ENCODE data around the gene CCDC7. TPM values are rescaled to one million over a fixed set of nuclear protein-coding genes. Genes with fewer than 3 reads are reported as not detected.

CCDC7 gene
- total RNA-seq, 1 donor from 2014 or later: 2.3 TPM

DNA sequence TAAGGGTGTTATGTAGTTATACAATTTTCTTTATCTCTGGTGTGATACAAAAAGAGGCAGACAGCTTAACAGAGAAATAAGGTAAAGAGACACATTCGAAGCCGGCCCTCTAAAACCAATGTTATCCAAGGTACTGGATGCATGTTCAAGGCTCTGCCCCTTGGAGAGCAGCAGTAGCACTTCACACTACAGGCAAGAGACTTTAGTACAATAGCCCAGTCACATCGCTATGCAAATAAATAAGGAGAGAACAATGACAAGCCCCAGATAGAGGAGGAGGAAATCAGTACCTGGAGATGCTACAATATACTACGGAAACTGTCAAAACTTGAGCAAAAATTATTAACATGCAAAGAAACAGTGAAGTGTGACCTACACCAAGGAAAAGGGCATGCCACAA is 401.0 kb downstream of the CCDC7 start:
- DNase-seq (ENCODE audit: low read depth) (no peak), FAIRE-seq (no peak)
- Mint-ChIP-seq H3K27ac (ENCODE audit: unreplicated experiment) (no peak overlapping the region), H3K27me3 (ENCODE audit: low read depth, unreplicated experiment) (no peaks in the 10 kb centered on the region), H3K36me3 (ENCODE audit: low read depth, unreplicated experiment) (no peaks in the 10 kb centered on the region), H3K9me3 (ENCODE audit: unreplicated experiment) (no peaks in the 10 kb centered on the region), H3K4me1 (ENCODE audit: low read depth, unreplicated experiment) (no peaks in the 10 kb centered on the region), H3K4me3 (ENCODE audit: unreplicated experiment) (no peak overlapping the region)
- Histone ChIP-seq H3K27me3 (ENCODE audit: insufficient read depth, low read length) (no peaks in the 10 kb centered on the region), H2AFZ (ENCODE audit: low read depth, low read length) (no peak overlapping the region), H3K79me2 (ENCODE audit: insufficient read depth, low read length) (no peaks in the 10 kb centered on the region), H4K20me1 (ENCODE audit: insufficient read depth, low read length) (no peaks in the 10 kb centered on the region), H3K36me3 (ENCODE audit: insufficient read depth, low read length) (no peaks in the 10 kb centered on the region), H3K4me2 (ENCODE audit: low read length) (no peak overlapping the region), H3K9ac (ENCODE audit: low read length) (no peak overlapping the region), H3K4me3 (ENCODE audit: insufficient read depth, low read depth, low read length) (no peak overlapping the region), H3K4me1 (ENCODE audit: insufficient read depth, low read length) (no peaks in the 10 kb centered on the region), H3K9me3 (ENCODE audit: insufficient read depth, low read depth, low read length) (no peaks in the 10 kb centered on the region), H3K27ac (ENCODE audit: low read depth, low read length) (no peak overlapping the region)
- TF ChIP-seq EZH2 (IDR thresholded peaks at IDR 0.05; ENCODE audit: insufficient read depth, low read length): no peak
- TF ChIP-seq, protein P1, sequence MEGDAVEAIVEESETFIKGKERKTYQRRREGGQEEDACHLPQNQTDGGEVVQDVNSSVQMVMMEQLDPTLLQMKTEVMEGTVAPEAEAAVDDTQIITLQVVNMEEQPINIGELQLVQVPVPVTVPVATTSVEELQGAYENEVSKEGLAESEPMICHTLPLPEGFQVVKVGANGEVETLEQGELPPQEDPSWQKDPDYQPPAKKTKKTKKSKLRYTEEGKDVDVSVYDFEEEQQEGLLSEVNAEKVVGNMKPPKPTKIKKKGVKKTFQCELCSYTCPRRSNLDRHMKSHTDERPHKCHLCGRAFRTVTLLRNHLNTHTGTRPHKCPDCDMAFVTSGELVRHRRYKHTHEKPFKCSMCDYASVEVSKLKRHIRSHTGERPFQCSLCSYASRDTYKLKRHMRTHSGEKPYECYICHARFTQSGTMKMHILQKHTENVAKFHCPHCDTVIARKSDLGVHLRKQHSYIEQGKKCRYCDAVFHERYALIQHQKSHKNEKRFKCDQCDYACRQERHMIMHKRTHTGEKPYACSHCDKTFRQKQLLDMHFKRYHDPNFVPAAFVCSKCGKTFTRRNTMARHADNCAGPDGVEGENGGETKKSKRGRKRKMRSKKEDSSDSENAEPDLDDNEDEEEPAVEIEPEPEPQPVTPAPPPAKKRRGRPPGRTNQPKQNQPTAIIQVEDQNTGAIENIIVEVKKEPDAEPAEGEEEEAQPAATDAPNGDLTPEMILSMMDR (IDR thresholded peaks at IDR 0.05; ENCODE audit: insufficient read depth, low read depth, low read length): no peak

DNA sequence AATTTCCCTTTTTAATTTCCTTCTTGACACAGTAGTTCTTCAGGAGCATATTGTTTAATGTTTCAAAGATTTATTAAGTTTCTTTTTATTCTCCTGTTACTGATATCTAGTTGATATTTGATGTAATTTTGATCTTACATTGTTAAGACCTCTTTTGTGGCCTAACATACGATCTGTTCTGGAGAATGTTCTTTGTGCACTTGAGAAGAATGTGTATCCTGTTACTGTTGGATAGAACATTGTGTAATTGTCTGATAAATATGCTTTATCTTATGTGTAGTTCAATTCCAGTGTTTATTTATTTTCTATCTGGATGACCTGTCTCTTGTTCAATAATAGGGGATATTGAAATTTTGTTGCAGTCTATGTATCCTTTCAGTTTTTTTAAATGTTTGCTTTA is 405.4 kb downstream of the CCDC7 start:
- no peak overlapping the region for H3K4me3 ChIP-seq (ENCODE audit: insufficient read depth, low read depth, low read length)
- Mint-ChIP-seq H3K9me3 (ENCODE audit: unreplicated experiment) (no peaks in the 10 kb centered on the region), H3K27ac (ENCODE audit: unreplicated experiment) (no peak overlapping the region), H3K36me3 (ENCODE audit: low read depth, unreplicated experiment) (no peaks in the 10 kb centered on the region), H3K4me3 (ENCODE audit: unreplicated experiment) (no peak overlapping the region), H3K27me3 (ENCODE audit: low read depth, unreplicated experiment) (no peaks in the 10 kb centered on the region), H3K4me1 (ENCODE audit: low read depth, unreplicated experiment) (no peaks in the 10 kb centered on the region)
- no peaks in the 10 kb centered on the region for H4K20me1 ChIP-seq (ENCODE audit: insufficient read depth, low read length)
- no peak overlapping the region for H3K9ac ChIP-seq (ENCODE audit: low read length)
- H3K36me3 ChIP-seq (ENCODE audit: insufficient read depth, low read length): no peaks in the 10 kb centered on the region
- no peak overlapping the region for H3K27ac ChIP-seq (ENCODE audit: low read depth, low read length)
- TF ChIP-seq, protein P1 (IDR thresholded peaks at IDR 0.05; ENCODE audit: insufficient read depth, low read depth, low read length): no peak
- no peak for TF ChIP-seq EZH2 (IDR thresholded peaks at IDR 0.05; ENCODE audit: insufficient read depth, low read length)
- FAIRE-seq (no peak), DNase-seq (ENCODE audit: low read depth) (no peak)
- H3K4me2 ChIP-seq (ENCODE audit: low read length): no peak overlapping the region
- no peaks in the 10 kb centered on the region for H3K4me1 ChIP-seq (ENCODE audit: insufficient read depth, low read length)
- no peak overlapping the region for H2AFZ ChIP-seq (ENCODE audit: low read depth, low read length)
- no peaks in the 10 kb centered on the region for H3K9me3 ChIP-seq (ENCODE audit: insufficient read depth, low read depth, low read length)
- H3K79me2 ChIP-seq (ENCODE audit: insufficient read depth, low read length): no peaks in the 10 kb centered on the region
- H3K27me3 ChIP-seq (ENCODE audit: insufficient read depth, low read length): no peaks in the 10 kb centered on the region

DNA sequence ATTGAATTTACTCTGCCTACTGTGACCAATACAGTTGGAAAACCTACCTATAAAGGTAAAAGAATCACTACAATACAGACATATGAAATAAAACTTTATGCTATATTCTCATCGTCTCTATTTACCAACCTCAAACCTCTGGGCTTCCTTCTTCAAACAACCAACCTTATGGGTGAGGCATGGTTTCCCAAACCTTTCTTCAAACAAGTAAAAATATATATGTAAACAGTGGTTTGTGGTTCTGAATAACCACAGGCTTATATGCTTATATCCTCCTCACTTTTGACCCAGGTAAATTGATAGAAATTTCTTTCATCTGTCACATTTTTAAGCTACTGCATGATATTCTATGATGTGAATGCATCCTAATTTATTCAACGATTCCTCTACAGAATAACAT is 408.5 kb downstream of the CCDC7 start:
- no peaks in the 10 kb centered on the region for H3K36me3 Mint-ChIP-seq (ENCODE audit: low read depth, unreplicated experiment)
- Histone ChIP-seq H3K9me3 (ENCODE audit: insufficient read depth, low read depth, low read length) (no peaks in the 10 kb centered on the region), H3K4me2 (ENCODE audit: low read length) (no peak overlapping the region), H3K27me3 (ENCODE audit: insufficient read depth, low read length) (no peaks in the 10 kb centered on the region), H3K79me2 (ENCODE audit: insufficient read depth, low read length) (no peaks in the 10 kb centered on the region), H2AFZ (ENCODE audit: low read depth, low read length) (no peak overlapping the region), H3K4me1 (ENCODE audit: insufficient read depth, low read length) (no peaks in the 10 kb centered on the region), H3K36me3 (ENCODE audit: insufficient read depth, low read length) (no peaks in the 10 kb centered on the region), H3K27ac (ENCODE audit: low read depth, low read length) (no peak overlapping the region), H4K20me1 (ENCODE audit: insufficient read depth, low read length) (no peaks in the 10 kb centered on the region), H3K9ac (ENCODE audit: low read length) (no peak overlapping the region), H3K4me3 (ENCODE audit: insufficient read depth, low read depth, low read length) (no peak overlapping the region)
- peaks cover 3% of the 10 kb centered on the region for H3K9me3 Mint-ChIP-seq (ENCODE audit: unreplicated experiment)
- TF ChIP-seq EZH2 (IDR thresholded peaks at IDR 0.05; ENCODE audit: insufficient read depth, low read length): no peak
- TF ChIP-seq, protein P1 (IDR thresholded peaks at IDR 0.05; ENCODE audit: insufficient read depth, low read depth, low read length): no peak
- no peak for FAIRE-seq
- no peak overlapping the region for H3K4me3 Mint-ChIP-seq (ENCODE audit: unreplicated experiment)
- H3K27ac Mint-ChIP-seq (ENCODE audit: unreplicated experiment): no peak overlapping the region
- no peaks in the 10 kb centered on the region for H3K4me1 Mint-ChIP-seq (ENCODE audit: low read depth, unreplicated experiment)
- H3K27me3 Mint-ChIP-seq (ENCODE audit: low read depth, unreplicated experiment): no peaks in the 10 kb centered on the region
- DNase-seq (ENCODE audit: low read depth): no peak
